ENCODE results near the gene ACTG1.
A peak's percentile ranks its signal among the peaks of the same experiment; 100 is the strongest.

The ACTG1 gene

DNA sequence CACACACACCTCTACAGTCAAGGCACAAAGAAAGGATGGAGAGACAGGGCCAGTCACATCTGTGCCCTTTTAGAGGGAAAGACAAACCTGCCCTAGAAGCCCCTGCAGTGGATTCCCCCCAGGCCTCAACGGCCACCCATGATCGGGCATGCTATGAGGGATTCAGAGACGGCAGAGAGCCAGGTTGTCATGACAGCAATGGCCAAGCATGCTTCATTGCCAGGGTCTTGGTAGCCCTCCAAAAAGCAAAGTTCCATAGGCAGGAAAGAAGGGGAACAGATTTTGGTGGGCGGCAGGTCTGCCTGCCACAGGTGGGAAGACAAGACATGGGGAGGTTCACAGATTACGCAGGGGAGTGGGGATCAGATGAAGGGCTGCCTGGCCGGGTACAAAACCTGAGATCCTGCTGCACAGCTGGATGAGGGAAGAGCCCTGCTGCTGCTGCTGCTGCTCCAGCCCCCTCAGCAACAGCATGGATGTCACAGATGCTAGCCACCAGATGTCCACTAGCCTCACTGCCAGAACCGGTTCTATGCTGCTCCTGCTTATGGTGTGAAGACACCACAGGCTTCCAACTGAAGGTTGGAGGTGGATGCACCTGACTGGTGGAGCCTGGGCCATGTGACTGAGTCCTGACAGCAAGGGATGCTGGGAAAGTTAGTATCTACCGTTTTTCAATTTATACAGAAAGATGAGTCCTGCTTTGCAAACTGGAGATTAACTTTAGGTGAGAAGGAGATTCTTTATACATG lies 17.8 kb downstream of the ACTG1 start:
- peak; percentile 51 for DNase-seq (ENCODE audit: low spot score)

DNA sequence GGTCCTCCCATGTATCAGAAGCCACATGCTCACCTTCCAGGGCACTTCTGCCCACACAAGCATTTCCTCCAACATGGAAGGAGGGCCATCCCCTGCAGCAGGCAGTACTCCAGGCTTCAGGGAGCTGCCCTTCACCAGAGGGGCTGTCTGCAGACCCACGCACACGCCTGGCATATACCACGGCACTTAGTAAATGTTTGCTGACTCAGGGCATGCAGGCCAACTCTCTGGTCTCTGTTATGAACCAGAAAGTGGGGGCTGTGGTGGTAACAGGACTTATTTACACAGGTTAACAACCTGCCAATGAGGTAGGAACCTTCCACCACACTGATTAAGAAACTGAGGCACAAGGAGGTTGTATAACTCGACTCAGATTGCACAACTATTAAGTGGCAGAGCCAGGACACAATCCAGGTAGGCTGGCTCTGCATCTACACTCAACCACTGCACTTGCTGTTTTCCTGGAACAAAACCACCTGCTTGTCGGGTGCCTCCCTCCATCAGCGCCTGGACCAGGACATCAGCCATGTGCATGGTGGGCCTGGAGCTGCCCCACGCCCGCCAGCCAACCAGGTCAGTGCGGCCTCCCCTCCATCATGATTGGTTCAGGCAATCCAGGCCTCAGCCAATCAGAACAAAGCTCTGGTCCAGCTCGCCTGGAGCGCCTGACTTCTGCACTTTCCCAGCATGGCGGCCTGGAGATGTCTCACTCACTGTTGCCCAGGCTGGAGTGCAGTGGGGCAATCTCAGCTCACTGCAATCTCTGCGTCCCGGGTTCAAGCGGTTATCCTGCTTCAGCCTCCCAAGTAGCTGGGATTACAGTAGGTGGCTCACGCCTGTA lies 19.2 kb downstream of the ACTG1 start:
- DNase-seq (ENCODE audit: low spot score) = no peak

DNA sequence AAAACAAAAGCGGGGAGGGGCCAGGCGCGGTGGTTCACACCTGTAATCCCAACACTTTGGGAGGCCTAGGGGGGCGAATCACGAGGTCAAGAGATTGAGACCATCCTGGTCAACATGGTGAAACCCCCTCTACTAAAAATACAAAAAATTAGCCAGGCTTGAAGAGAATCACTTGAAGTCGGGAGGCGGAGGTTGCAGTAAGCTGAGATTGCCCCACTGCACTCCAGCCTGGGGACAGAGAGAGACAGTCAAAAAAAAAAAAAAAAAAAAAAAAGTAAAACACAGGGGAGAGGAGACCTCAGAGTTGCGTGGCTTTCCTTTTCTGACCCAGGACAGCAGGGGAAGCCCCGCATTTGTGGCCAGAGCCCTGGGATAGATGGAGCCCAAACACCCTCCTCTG lies 19.9 kb downstream of the ACTG1 start:
- no peak for DNase-seq (ENCODE audit: low spot score)

GRCh38 chr17:81492202-81492601 lies 20.4 kb downstream of the ACTG1 start:
- no peak for DNase-seq (ENCODE audit: low spot score)

- no peak for DNase-seq (ENCODE audit: low spot score)
Observed at GRCh38 chr17:81491761-81492160, 20.8 kb downstream of the ACTG1 start.

DNA sequence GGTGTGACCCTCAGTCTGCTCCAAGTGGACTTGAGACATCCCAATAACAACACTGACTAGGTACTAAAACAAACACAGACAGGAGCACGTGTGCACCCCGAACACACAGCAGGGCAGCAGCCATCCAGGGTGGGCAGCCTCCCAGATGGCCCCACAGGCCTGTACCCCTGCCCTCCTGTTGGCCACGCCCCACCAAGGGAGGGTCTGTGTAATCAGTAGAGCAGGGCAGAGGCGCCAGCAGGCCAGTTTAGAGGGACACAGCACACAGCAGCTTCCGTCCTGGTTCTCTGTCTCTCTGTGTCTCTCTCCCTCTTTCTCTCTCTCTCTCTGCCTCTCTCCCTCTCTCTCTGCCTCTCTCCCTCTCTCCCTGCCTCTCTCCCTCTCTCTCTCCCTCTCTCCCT lies 21.4 kb downstream of the ACTG1 start:
- no peak for DNase-seq (ENCODE audit: low spot score)

DNA sequence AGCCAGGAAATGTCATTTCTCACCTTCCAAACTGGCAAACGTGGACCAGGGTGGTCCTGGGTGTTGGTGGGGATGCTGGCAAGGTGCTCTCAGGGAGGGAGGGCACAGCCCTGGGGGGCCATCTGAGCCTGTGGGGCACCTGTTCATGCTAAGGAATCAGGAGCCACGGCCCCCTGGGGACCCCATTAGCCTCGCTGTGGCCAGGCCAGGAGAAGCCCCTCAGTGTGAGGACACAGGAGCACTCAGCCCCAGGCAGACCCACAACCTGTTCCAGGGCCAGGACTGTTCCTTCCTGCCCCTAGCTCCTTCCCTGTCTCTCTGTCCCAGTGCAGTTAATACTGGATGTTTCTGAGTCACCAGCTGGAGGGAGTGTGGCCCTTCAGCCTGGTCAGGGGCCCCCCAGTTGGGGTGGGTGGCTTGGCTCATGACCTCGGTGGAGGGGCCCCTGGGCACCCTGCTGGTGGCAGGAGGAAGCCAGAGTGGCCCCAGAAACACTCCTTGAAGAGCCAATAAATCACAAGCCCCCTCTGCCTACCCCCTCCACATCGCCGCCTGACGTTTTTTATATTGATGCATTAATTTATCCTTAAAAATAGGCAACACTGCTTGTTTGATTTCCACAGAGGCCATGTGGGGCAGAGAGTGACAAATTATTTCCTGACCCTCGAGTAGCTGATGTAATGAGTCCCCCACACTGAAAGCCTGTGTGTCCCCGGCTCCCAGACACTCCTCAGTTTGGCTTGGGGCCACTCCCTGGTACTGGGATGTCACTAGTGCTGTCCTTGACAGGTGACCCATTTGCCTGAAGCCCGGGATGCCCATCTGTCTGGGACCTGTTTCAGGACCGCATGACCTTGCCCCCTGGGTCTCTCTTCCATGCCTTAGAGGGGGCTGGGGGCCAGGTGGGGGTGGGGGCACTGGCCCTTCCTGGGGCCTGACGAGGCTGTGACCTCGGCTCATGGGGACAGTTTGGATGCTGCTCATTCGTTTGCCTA lies 22.3 kb downstream of the ACTG1 start:
- DNase-seq (ENCODE audit: low spot score) = no peak

DNA sequence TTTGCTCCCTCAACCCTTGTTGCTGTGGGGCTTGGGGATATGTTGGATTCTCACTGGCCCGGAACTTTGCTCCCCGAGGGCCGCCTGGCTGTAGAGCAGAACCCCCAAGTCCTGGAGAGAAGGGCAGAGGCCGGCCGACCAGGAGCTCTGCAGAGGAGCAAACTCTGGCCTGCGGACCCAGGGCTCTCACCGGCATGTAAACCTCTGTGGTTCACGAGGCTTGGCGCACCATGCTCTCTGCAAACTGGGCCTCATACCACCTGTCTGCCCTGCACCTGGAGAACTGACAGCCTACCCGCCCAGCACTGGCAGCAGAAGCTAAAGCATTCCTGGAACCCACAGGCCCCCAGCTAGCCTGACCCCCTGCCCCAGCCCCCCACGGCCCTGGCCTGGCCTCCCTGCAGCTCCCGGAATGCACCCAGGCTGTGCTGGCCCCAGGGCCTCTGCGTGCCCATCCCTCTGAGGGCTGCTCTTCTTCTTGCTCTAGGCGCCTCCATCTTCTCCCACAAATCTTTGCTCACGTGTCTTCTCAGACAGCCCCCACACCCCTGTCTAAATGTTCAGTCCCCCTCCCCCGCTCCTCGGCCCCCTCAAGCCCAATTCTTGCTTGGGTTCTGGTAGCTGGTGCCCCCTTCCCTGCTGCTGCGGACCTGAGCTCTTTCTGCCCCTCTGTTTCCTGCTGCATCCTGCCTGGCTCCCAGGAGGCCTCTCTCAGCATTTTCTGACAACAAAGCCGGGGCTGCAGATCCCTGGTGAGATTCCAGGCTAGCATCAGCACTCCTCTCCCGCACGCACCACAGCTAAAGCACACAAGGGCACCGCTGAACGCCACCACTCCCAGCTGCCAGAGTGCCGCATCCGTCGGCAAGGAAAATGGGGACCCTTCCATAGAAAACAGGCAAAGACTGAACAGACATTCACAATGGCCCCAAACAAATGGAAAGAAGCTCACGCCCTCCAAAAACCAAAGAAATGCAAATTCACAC lies 23.3 kb downstream of the ACTG1 start:
- DNase-seq (ENCODE audit: low spot score) = no peak

DNA sequence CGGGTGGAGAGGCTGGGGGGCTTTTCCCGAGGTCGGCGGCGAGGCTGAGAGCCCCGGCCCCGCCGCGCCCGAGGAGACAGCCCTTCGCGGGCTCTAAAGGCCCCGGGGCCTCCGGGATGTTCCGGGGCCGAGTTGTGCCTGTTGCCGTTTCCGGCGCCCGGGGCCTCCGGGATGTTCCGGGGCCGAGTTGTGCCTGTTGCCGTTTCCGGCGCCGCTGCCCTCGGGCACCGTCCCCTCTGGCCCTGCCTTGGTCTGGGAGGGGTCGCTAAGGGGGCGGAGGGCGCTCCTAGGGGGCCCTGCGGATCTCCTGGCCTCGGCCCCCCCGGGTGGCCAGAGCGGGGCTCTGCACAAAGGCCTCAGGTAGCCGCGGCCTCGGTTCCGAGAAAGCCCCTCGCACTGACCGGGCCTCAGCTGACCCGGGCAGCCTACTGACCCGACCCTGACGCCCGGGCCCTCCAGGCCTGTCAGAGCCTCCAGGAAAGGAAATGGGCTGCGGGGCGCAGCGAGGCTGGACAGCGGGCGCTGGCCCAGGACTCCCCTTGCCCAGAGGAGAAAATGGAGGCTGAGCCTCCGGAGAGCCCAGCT lies 24.2 kb downstream of the ACTG1 start:
- no peak for DNase-seq (ENCODE audit: low spot score)

GRCh38 chr17:81487487-81488275 lies 24.9 kb downstream of the ACTG1 start:
- DNase-seq (ENCODE audit: low spot score) = peak; percentile 64

DNA sequence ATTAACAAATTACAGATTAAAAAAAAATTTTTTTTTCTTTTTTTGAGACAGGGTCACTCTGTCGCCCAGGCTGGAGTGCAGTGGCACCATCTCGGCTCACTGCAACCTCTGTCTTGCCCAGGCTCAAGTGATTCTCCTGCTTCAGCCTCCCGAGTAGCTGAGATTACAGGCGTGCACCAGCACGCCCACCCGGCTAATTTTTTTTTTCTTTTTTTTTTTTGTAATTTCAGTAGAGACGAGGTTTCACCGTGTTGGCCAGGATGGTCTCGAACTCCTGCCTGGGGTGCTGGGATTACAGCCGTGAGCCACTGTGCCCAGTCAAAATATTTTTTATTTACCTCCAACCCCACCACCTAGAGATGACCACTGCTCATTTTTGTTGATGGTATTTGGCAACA lies 25.5 kb downstream of the ACTG1 start:
- DNase-seq (ENCODE audit: low spot score) = no peak

DNA sequence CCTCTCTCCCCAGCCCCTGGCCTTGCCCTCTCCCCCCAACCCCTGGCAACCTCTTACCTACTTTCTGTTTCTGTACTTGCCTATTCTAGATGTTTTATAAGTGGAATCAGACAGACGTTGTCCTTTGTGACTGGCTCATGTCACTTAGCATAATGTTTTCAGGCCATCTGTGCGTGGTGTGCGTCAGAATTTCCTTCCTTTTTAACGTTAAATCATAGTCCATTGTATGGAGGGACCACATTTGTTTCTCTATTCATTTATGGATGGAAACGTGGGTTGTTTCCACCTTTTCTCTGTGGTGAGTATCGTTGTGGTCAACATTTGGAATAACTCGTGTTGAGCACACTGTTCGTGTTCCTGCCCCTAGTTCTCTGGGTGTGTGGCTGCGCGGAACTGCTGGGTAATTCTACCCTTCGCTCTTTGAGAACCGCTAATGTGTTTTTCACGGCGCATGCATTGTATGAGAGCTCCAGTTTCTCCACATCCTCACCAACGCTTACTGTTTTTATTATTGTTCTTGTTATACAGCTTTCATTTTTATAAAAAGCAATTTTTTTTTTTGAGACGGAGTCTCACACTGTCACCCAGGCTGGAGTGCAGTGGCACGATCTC lies 26.3 kb downstream of the ACTG1 start:
- no peak for DNase-seq (ENCODE audit: low spot score)

- DNase-seq (ENCODE audit: low spot score) = peak; percentile 88
Observed at GRCh38 chr17:81484195-81484979, 28.2 kb downstream of the ACTG1 start.

- DNase-seq (ENCODE audit: low spot score) = no peak
Observed at GRCh38 chr17:81483862-81484194, 28.8 kb downstream of the ACTG1 start.

GRCh38 chr17:81483085-81483861 lies 29.3 kb downstream of the ACTG1 start:
- DNase-seq (ENCODE audit: low spot score) = peak; percentile 69

- DNase-seq (ENCODE audit: low spot score) = no peak
Observed at GRCh38 chr17:81482673-81483072, 29.9 kb downstream of the ACTG1 start.

- no peak for DNase-seq (ENCODE audit: low spot score)
Observed at GRCh38 chr17:81481815-81482505, 30.6 kb downstream of the ACTG1 start.
